WI38 (cell line): ENCODE results near the gene ARMC5.
"Not testable (repeated sequence)": the region's sequence is repeated elsewhere in the genome, so short reads cannot be mapped to it uniquely, and the experiment has no call there.

ENCODE experiments used
- H3K4me3 ChIP-seq: 2 replicates; pipeline ENCODE4 v1.5.1; 2011; ENCODE audit warnings: low read depth, mild to moderate bottlenecking, control low read depth, low read length
- CTCF ChIP-seq: IDR thresholded peaks from 2 replicates; pipeline ENCODE4 v1.5.1; 2012; ENCODE audit warnings: low read depth, mild to moderate bottlenecking, control low read depth, low read length

The ARMC5 gene

GRCh38 chr16:31436221-31437045, 22.9 kb upstream of the ARMC5 start:
- no peak for TF ChIP-seq CTCF
- no peak overlapping the region for H3K4me3 ChIP-seq

GRCh38 chr16:31438414-31438813, 20.9 kb upstream of the ARMC5 start:
- no peak overlapping the region for H3K4me3 ChIP-seq
- TF ChIP-seq CTCF = no peak

GRCh38 chr16:31439023-31439422, 20.3 kb upstream of the ARMC5 start:
- H3K4me3 ChIP-seq = not testable (repeated sequence)

GRCh38 chr16:31439519-31439918, 19.8 kb upstream of the ARMC5 start:
- no peak for TF ChIP-seq CTCF
- H3K4me3 ChIP-seq = no peak overlapping the region

GRCh38 chr16:31440516-31441184, 18.7 kb upstream of the ARMC5 start:
- H3K4me3 ChIP-seq = no peak overlapping the region
- TF ChIP-seq CTCF = no peak

GRCh38 chr16:31441956-31442355, 17.3 kb upstream of the ARMC5 start:
- no peak overlapping the region for H3K4me3 ChIP-seq

GRCh38 chr16:31445931-31446330, 13.4 kb upstream of the ARMC5 start:
- not testable (repeated sequence) for H3K4me3 ChIP-seq

More at GRCh38 chr16:31441956-31442355, 17.3 kb upstream of the ARMC5 start:
- no peak for TF ChIP-seq CTCF

- TF ChIP-seq CTCF = no peak
These were observed 8.1 kb upstream of the ARMC5 start for GRCh38 chr16:31451201-31451600.

More at GRCh38 chr16:31451201-31451600, 8.1 kb upstream of the ARMC5 start:
- H3K4me3 ChIP-seq = no peak overlapping the region
